HG03280 (cell line): ENCODE data around the gene SCAPER.

Source experiments
- ATAC-seq: cut with Tn5 transposase; IDR thresholded peaks from one replicate; pipeline ENCODE4 v1.9.1; 2021; ENCODE audit warnings: mild to moderate bottlenecking, moderate library complexity; ENCODE audit not compliant: unreplicated experiment

Gene SCAPER

GRCh38 chr15:76905013-76905839, at the start of gene SCAPER:
Gene SCAPER (minus strand): TSS chr15:76905340. CDS start chr15:76883817, 21,523 bp downstream.
- ATAC-seq: peak; percentile 87

GRCh38 chr15:76954744-76955143, 49.6 kb upstream of the SCAPER start:
- no peak for ATAC-seq

GRCh38 chr15:76953913-76954312, 48.8 kb upstream of the SCAPER start:
- ATAC-seq: no peak

GRCh38 chr15:76951220-76951619, 46.1 kb upstream of the SCAPER start:
- ATAC-seq: no peak

GRCh38 chr15:76947454-76947853, 42.3 kb upstream of the SCAPER start:
- no peak for ATAC-seq

GRCh38 chr15:76945494-76946093, 40.5 kb upstream of the SCAPER start:
- no peak for ATAC-seq

- ATAC-seq: no peak
Observed at GRCh38 chr15:76942331-76942730, 37.2 kb upstream of the SCAPER start.

GRCh38 chr15:76941636-76942035, 36.5 kb upstream of the SCAPER start:
- no peak for ATAC-seq

GRCh38 chr15:76939715-76940114, 34.6 kb upstream of the SCAPER start:
- ATAC-seq: no peak

GRCh38 chr15:76938752-76939151, 33.6 kb upstream of the SCAPER start:
- ATAC-seq: no peak

GRCh38 chr15:76936671-76937070, 31.5 kb upstream of the SCAPER start:
- ATAC-seq: no peak

GRCh38 chr15:76935620-76936019, 30.5 kb upstream of the SCAPER start:
- ATAC-seq: no peak

- no peak for ATAC-seq
Observed at GRCh38 chr15:76932135-76932966, 27.2 kb upstream of the SCAPER start.

GRCh38 chr15:76931397-76932134, 26.4 kb upstream of the SCAPER start, which contains the start of gene RCN2:
Gene RCN2 (plus strand): TSS chr15:76931749. CDS start chr15:76931842, 93 bp downstream.
- peak; percentile 97 for ATAC-seq

- ATAC-seq: no peak
Observed at GRCh38 chr15:76930831-76931396, 25.8 kb upstream of the SCAPER start.

- ATAC-seq: no peak
Observed at GRCh38 chr15:76929011-76929760, 24.0 kb upstream of the SCAPER start.

- no peak for ATAC-seq
Observed at GRCh38 chr15:76928201-76928600, 23.1 kb upstream of the SCAPER start.

GRCh38 chr15:76916369-76916768, 11.2 kb upstream of the SCAPER start:
- ATAC-seq: no peak

- no peak for ATAC-seq
Observed at GRCh38 chr15:76913737-76914136, 8.6 kb upstream of the SCAPER start.

GRCh38 chr15:76912430-76912829, 7.3 kb upstream of the SCAPER start:
- ATAC-seq: no peak
